ENCODE measurements around the gene POLR2I. TPM values are rescaled to one million over a fixed set of nuclear protein-coding genes. Genes with fewer than 3 reads are reported as not detected.

POLR2I gene
- polyA plus RNA-seq, 1 donor (not counting 4 experiments of a cell fraction or from before 2014, with no cell fraction given) = 34.3 TPM

DNA sequence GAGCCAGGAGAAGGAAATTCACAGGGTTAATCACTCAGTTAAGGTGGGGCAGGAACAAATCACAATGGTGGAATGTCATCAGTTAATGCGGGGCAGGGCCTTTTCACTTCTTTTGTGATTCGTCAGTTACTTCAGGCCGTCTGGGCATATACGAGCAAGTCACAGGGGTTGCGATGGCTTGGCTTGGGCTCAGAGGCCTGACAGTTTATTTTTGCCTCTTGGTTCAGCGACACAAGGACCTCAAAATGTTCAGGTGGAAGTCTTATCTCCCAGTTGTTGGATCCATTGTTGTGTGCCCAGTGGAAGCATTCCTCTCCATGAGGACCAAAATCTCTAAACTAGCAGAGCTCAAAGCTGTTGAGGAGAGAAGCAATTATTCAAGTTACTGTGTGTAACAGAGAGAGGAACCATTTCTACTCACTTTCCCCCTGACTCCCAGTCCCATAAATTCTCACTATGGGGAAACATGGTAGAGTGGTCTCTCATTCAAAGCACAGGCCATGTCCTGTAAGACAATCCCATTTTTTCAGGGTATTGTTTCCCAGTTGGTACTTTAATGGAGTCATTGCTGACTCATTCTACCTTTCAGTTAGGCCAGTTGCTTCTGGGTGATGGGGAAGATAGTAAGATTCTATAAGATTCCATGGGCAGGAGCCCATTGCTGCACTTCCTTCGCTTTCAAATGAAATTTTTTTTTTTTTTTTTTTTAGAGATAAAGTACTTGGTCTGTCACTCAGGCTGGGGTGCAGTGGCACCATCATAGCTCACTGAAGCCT lies 46.3 kb upstream of the POLR2I start:
- Histone ChIP-seq H4K20me1 (ENCODE audit: control insufficient read depth, extremely low read depth, insufficient read depth, low read length) (no peaks in the 10 kb centered on the region), H3K4me3 (ENCODE audit: control insufficient read depth in 2 of 3, extremely low read depth in 1 of 3, insufficient read depth in 2 of 3, low read depth in 1 of 3, low read length in 3 of 3) (no peak overlapping the region), H3K4me1 (ENCODE audit: control insufficient read depth, extremely low read depth, insufficient read depth, low read length) (peaks cover 6% of the 10 kb centered on the region), H3K36me3 (ENCODE audit: control insufficient read depth in 2 of 2, extremely low read depth in 1 of 2, insufficient read depth in 2 of 2, low read length in 2 of 2) (peaks cover 6 to 7% of the 10 kb centered on the region in 2 experiments), H3K9ac (ENCODE audit: control insufficient read depth, extremely low read depth, insufficient read depth, low read length) (no peak overlapping the region), H3K79me2 (ENCODE audit: control insufficient read depth, insufficient read depth, low read length) (no peaks in the 10 kb centered on the region), H3K9me3 (ENCODE audit: control insufficient read depth, low read depth, low read length) (no peaks in the 10 kb centered on the region), H3K4me2 (ENCODE audit: control insufficient read depth, extremely low read depth, insufficient read depth, low read depth, low read length) (no peak overlapping the region), H3K27ac (ENCODE audit: control insufficient read depth, insufficient read depth, low read length) (peak overlapping the region; percentile 10), H3K9me1 (ENCODE audit: control insufficient read depth, extremely low read depth, insufficient read depth, low read length) (no peaks in the 10 kb centered on the region), H3K27me3 (ENCODE audit: control insufficient read depth, extremely low read depth, insufficient read depth, low read length) (no peaks in the 10 kb centered on the region), H2AFZ (ENCODE audit: control insufficient read depth, low read length) (no peak overlapping the region)
- no peak for DNase-seq (ENCODE audit: low read depth, low spot score)
- TF ChIP-seq EZH2 (IDR thresholded peaks at IDR 0.05; ENCODE audit: low read length) = no peak
- TF ChIP-seq, protein P1, sequence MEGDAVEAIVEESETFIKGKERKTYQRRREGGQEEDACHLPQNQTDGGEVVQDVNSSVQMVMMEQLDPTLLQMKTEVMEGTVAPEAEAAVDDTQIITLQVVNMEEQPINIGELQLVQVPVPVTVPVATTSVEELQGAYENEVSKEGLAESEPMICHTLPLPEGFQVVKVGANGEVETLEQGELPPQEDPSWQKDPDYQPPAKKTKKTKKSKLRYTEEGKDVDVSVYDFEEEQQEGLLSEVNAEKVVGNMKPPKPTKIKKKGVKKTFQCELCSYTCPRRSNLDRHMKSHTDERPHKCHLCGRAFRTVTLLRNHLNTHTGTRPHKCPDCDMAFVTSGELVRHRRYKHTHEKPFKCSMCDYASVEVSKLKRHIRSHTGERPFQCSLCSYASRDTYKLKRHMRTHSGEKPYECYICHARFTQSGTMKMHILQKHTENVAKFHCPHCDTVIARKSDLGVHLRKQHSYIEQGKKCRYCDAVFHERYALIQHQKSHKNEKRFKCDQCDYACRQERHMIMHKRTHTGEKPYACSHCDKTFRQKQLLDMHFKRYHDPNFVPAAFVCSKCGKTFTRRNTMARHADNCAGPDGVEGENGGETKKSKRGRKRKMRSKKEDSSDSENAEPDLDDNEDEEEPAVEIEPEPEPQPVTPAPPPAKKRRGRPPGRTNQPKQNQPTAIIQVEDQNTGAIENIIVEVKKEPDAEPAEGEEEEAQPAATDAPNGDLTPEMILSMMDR (optimal IDR thresholded peaks at IDR 0.05 in 1 of 3, IDR thresholded peaks at IDR 0.05 in 1 of 3, conservative IDR thresholded peaks at IDR 0.05 in 1 of 3; ENCODE audit: extremely low read depth in 1 of 3, insufficient read depth in 2 of 3, low read length in 3 of 3) = no peak
- dilution Hi-C loops (cut with MboI; ENCODE audit: extremely low pct_ligation_motif_present, low sequenced_read_pairs) = no loop called here
- no peak for FAIRE-seq

DNA sequence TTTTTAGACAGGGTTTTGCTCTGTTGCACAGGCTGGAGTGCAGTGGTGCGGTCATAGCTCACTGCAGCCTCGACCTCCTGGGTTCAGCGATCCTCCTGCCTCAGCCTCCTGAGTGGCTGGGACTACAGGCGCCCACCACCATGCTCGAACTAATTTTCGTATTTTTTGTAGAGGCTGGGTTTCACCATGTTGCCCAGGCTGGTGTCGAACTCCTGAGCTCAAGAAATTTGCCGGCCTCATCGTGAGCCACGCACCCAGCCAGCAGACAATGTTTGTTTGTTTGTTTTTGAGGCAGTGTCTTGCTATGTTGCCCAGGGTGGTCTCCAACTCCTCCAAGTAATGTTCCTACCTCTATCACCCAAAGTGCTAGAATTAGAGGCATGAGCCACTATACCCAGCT lies 38.5 kb upstream of the POLR2I start:
- DNase-seq (ENCODE audit: low read depth, low spot score) (no peak), FAIRE-seq (no peak)
- Histone ChIP-seq H3K9ac (ENCODE audit: control insufficient read depth, extremely low read depth, insufficient read depth, low read length) (no peak overlapping the region), H3K36me3 (ENCODE audit: control insufficient read depth in 2 of 2, extremely low read depth in 1 of 2, insufficient read depth in 2 of 2, low read length in 2 of 2) (peaks cover 11 to 27% of the 10 kb centered on the region in 2 experiments), H3K4me2 (ENCODE audit: control insufficient read depth, extremely low read depth, insufficient read depth, low read depth, low read length) (no peak overlapping the region), H2AFZ (ENCODE audit: control insufficient read depth, low read length) (no peak overlapping the region), H3K4me1 (ENCODE audit: control insufficient read depth, extremely low read depth, insufficient read depth, low read length) (peaks cover 41% of the 10 kb centered on the region), H3K79me2 (ENCODE audit: control insufficient read depth, insufficient read depth, low read length) (no peaks in the 10 kb centered on the region), H4K20me1 (ENCODE audit: control insufficient read depth, extremely low read depth, insufficient read depth, low read length) (peaks cover 10% of the 10 kb centered on the region), H3K9me3 (ENCODE audit: control insufficient read depth, low read depth, low read length) (no peaks in the 10 kb centered on the region), H3K4me3 (ENCODE audit: control insufficient read depth in 2 of 3, extremely low read depth in 1 of 3, insufficient read depth in 2 of 3, low read depth in 1 of 3, low read length in 3 of 3) (no peak overlapping the region), H3K27ac (ENCODE audit: control insufficient read depth, insufficient read depth, low read length) (no peak overlapping the region), H3K27me3 (ENCODE audit: control insufficient read depth, extremely low read depth, insufficient read depth, low read length) (no peaks in the 10 kb centered on the region), H3K9me1 (ENCODE audit: control insufficient read depth, extremely low read depth, insufficient read depth, low read length) (peaks cover 2% of the 10 kb centered on the region)
- dilution Hi-C loops (cut with MboI; ENCODE audit: extremely low pct_ligation_motif_present, low sequenced_read_pairs) = no loop called here
- TF ChIP-seq, protein P1 (optimal IDR thresholded peaks at IDR 0.05 in 1 of 3, IDR thresholded peaks at IDR 0.05 in 1 of 3, conservative IDR thresholded peaks at IDR 0.05 in 1 of 3; ENCODE audit: extremely low read depth in 1 of 3, insufficient read depth in 2 of 3, low read length in 3 of 3) = no peak
- TF ChIP-seq EZH2 (IDR thresholded peaks at IDR 0.05; ENCODE audit: low read length) = no peak
